Daoy (cell line): ENCODE results near the gene MEGF6. TPM values are rescaled to one million over a fixed set of nuclear protein-coding genes. Genes with fewer than 3 reads are reported as not detected.

Source experiments
- DNase-seq: peaks from one replicate; pipeline ENCODE4 v3.0.0-alpha.2; 2015; ENCODE audit warnings: low read depth
- total RNA-seq: library from RNA; depleted of rRNA; stranded (reverse); fragments of >200 nt; shearing (Covaris generic); gene quantifications from 2 replicates; pipeline ENCODE4 v1.2.3, GENCODE V29; 2014

The MEGF6 gene
- total RNA-seq, 1 experiment from 2014 or later: 2.5 TPM

GRCh38 chr1:3460672-3461131, 150.6 kb downstream of the MEGF6 start:
- no peak for DNase-seq

GRCh38 chr1:3459940-3460671, 151.2 kb downstream of the MEGF6 start:
- no peak for DNase-seq

GRCh38 chr1:3459051-3459908, 152.0 kb downstream of the MEGF6 start:
- no peak for DNase-seq

GRCh38 chr1:3457910-3458883, 153.1 kb downstream of the MEGF6 start:
- no peak for DNase-seq

- DNase-seq: no peak
Observed at GRCh38 chr1:3456964-3457909, 154.1 kb downstream of the MEGF6 start.

GRCh38 chr1:3456449-3456963, 154.8 kb downstream of the MEGF6 start:
- no peak for DNase-seq

GRCh38 chr1:3455670-3456448, 155.4 kb downstream of the MEGF6 start:
- no peak for DNase-seq

GRCh38 chr1:3454811-3455618, 156.3 kb downstream of the MEGF6 start:
- no peak for DNase-seq

- peak; percentile 76 for DNase-seq
Observed at GRCh38 chr1:3453891-3454810, 157.2 kb downstream of the MEGF6 start, which contains the start of gene ARHGEF16. Gene ARHGEF16 (plus strand): TSS chr1:3454665. CDS start chr1:3463085, 8,420 bp downstream.

- DNase-seq: peak; percentile 82
Observed at GRCh38 chr1:3453203-3453761, 158.0 kb downstream of the MEGF6 start.

GRCh38 chr1:3452866-3453175, 158.5 kb downstream of the MEGF6 start:
- no peak for DNase-seq

GRCh38 chr1:3451994-3452865, 159.1 kb downstream of the MEGF6 start:
- no peak for DNase-seq

GRCh38 chr1:3450983-3451382, 160.3 kb downstream of the MEGF6 start:
- no peak for DNase-seq

GRCh38 chr1:3450202-3450863, 161.0 kb downstream of the MEGF6 start:
- no peak for DNase-seq

- DNase-seq: no peak
Observed at GRCh38 chr1:3444736-3445135, 166.6 kb downstream of the MEGF6 start.

GRCh38 chr1:3444298-3444697, 167.0 kb downstream of the MEGF6 start:
- DNase-seq: no peak
